Activated gamma-delta T cell treated with Interleukin-2 at 50 U/mL for 16 hours (primary cell): ENCODE results near the gene PRR22.

Experiments used
- DNase-seq: peaks from one replicate; pipeline ENCODE4 v3.0.0-alpha.2; 2020

The PRR22 gene

GRCh38 chr19:5784581-5785147, at the start of gene PRR22:
Gene PRR22, minus strand, starts transcription at chr19:5784746. Its CDS starts 86 bp downstream, at chr19:5784660.
- no peak for DNase-seq

GRCh38 chr19:5832527-5833216, 48.1 kb upstream of the PRR22 start:
- DNase-seq: no peak

GRCh38 chr19:5832061-5832460, 47.5 kb upstream of the PRR22 start:
- DNase-seq: no peak

GRCh38 chr19:5831159-5831558, 46.6 kb upstream of the PRR22 start:
- no peak for DNase-seq

GRCh38 chr19:5829567-5830310, 45.2 kb upstream of the PRR22 start:
- no peak for DNase-seq

GRCh38 chr19:5828661-5829566, 44.4 kb upstream of the PRR22 start:
- peak; percentile 24 for DNase-seq

- DNase-seq: peak; percentile 95
These were observed 43.5 kb upstream of the PRR22 start for GRCh38 chr19:5827891-5828660.

GRCh38 chr19:5827342-5827890, 42.9 kb upstream of the PRR22 start:
- DNase-seq: no peak

- DNase-seq: no peak
These were observed 42.2 kb upstream of the PRR22 start for GRCh38 chr19:5826531-5827341.

- DNase-seq: no peak
These were observed 40.6 kb upstream of the PRR22 start for GRCh38 chr19:5825178-5825577.

- no peak for DNase-seq
These were observed 40.2 kb upstream of the PRR22 start for GRCh38 chr19:5824751-5825150.

GRCh38 chr19:5823579-5824281, 39.2 kb upstream of the PRR22 start:
- DNase-seq: no peak

GRCh38 chr19:5822181-5822844, 37.8 kb upstream of the PRR22 start:
- no peak for DNase-seq

- no peak for DNase-seq
These were observed 37.1 kb upstream of the PRR22 start for GRCh38 chr19:5821521-5822180.

- DNase-seq: no peak
These were observed 36.2 kb upstream of the PRR22 start for GRCh38 chr19:5820785-5821184.

- no peak for DNase-seq
These were observed 34.0 kb upstream of the PRR22 start for GRCh38 chr19:5818594-5818993.

- no peak for DNase-seq
These were observed 32.7 kb upstream of the PRR22 start for GRCh38 chr19:5817218-5817617.

GRCh38 chr19:5814852-5815246, 30.3 kb upstream of the PRR22 start:
- DNase-seq: no peak
